ENCODE results near the gene BCL2L12. TPM values are rescaled to one million over a fixed set of nuclear protein-coding genes. Genes with fewer than 3 reads are reported as not detected.
A peak's percentile ranks its signal among the peaks of the same experiment; 100 is the strongest.

Gene BCL2L12
- total RNA-seq, 4 donors from 2014 or later, result 4.7 to 6.8 (median 5.8) TPM

GRCh38 chr19:49643466-49643865 is 22.3 kb upstream of the BCL2L12 start:
- Histone ChIP-seq H3K4me1 (peaks cover 0 to 54% (median 24%) of the 10 kb centered on the region in 4 donors), H3K36me3 (peaks cover 0 to 36% (median 7%) of the 10 kb centered on the region in 3 donors), H3K27me3 (no peaks in the 10 kb centered on the region), H3K27ac (peak overlapping the region in 1 of 4 donors; percentile 20), H3K4me3 (no peak overlapping the region), H3K9me3 (no peaks in the 10 kb centered on the region)
- 65 to 76% methylated on average over 2 of the region's 2 CpGs for WGBS, 2 donors
- DNase-seq (ENCODE audit: low spot score in 2 of 2), result no peak
- TF ChIP-seq POLR2A (IDR thresholded peaks at IDR 0.05), result no peak
- TF ChIP-seq EP300 (IDR thresholded peaks at IDR 0.05), result no peak

- no peaks in the 10 kb centered on the region for H3K9me3 ChIP-seq
- no peak for DNase-seq (ENCODE audit: low spot score in 2 of 2)
- peaks cover 0 to 57% (median 21%) of the 10 kb centered on the region in 3 donors for H3K36me3 ChIP-seq
- H3K27me3 ChIP-seq, result no peaks in the 10 kb centered on the region
- 85 to 87% methylated on average over 11 of the region's 11 CpGs for whole genome bisulfite sequencing, 2 donors
- H3K4me1 ChIP-seq, result peaks cover 0 to 42% (median 15%) of the 10 kb centered on the region in 4 donors
- TF ChIP-seq POLR2A (IDR thresholded peaks at IDR 0.05) (no peak), EP300 (IDR thresholded peaks at IDR 0.05) (no peak)
- TF ChIP-seq, protein P1, sequence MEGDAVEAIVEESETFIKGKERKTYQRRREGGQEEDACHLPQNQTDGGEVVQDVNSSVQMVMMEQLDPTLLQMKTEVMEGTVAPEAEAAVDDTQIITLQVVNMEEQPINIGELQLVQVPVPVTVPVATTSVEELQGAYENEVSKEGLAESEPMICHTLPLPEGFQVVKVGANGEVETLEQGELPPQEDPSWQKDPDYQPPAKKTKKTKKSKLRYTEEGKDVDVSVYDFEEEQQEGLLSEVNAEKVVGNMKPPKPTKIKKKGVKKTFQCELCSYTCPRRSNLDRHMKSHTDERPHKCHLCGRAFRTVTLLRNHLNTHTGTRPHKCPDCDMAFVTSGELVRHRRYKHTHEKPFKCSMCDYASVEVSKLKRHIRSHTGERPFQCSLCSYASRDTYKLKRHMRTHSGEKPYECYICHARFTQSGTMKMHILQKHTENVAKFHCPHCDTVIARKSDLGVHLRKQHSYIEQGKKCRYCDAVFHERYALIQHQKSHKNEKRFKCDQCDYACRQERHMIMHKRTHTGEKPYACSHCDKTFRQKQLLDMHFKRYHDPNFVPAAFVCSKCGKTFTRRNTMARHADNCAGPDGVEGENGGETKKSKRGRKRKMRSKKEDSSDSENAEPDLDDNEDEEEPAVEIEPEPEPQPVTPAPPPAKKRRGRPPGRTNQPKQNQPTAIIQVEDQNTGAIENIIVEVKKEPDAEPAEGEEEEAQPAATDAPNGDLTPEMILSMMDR (IDR thresholded peaks at IDR 0.05), result no peak
- no peak overlapping the region for H3K27ac ChIP-seq
- H3K4me3 ChIP-seq, result no peak overlapping the region
Observed at GRCh38 chr19:49645592-49645991, 20.1 kb upstream of the BCL2L12 start.

- Histone ChIP-seq H3K36me3 (peaks cover 0 to 61% (median 21%) of the 10 kb centered on the region in 3 donors), H3K4me1 (peaks cover 0 to 42% (median 15%) of the 10 kb centered on the region in 4 donors), H3K27me3 (no peaks in the 10 kb centered on the region), H3K4me3 (no peak overlapping the region), H3K27ac (no peak overlapping the region), H3K9me3 (no peaks in the 10 kb centered on the region)
- WGBS, 2 donors, result 91 to 92% methylated on average over 13 of the region's 13 CpGs
- TF ChIP-seq, protein P1 (IDR thresholded peaks at IDR 0.05), result no peak
- no peak for DNase-seq (ENCODE audit: low spot score in 2 of 2)
Observed at GRCh38 chr19:49645995-49646394, 19.7 kb upstream of the BCL2L12 start.

DNA sequence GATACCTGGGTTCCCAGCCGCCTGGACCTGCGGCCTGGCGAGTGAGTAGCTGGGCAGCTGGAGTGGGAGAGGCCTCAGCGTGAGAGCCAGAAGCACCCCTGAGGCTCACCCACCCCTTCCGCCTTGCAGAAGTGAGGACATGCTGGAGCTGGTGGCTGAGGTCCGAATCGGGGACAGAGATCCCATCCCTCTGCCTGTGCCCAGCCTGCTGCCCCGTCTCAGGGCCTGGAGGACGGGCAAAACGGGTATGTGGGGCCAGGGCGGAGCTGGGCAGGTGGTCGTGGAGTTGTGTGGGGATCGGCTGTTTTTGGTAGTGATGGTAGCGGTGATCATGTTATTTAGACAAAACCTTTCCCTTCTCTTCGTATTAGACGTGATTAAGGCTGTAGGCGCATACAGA is 19.1 kb upstream of the BCL2L12 start:
- Histone ChIP-seq H3K4me1 (peaks cover 0 to 37% (median 13%) of the 10 kb centered on the region in 4 donors), H3K36me3 (peaks cover 0 to 67% (median 21%) of the 10 kb centered on the region in 3 donors), H3K27me3 (no peaks in the 10 kb centered on the region), H3K27ac (no peak overlapping the region), H3K9me3 (no peaks in the 10 kb centered on the region), H3K4me3 (no peak overlapping the region)
- no peak for TF ChIP-seq POLR2A (IDR thresholded peaks at IDR 0.05)
- TF ChIP-seq, protein P1 (IDR thresholded peaks at IDR 0.05), result no peak
- no peak for TF ChIP-seq EP300 (IDR thresholded peaks at IDR 0.05)
- 90 to 94% methylated on average over 17 of the region's 17 CpGs for WGBS, 2 donors
- DNase-seq (ENCODE audit: low spot score in 2 of 2), result no peak

GRCh38 chr19:49651029-49651819 is 14.5 kb upstream of the BCL2L12 start:
- no peak for TF ChIP-seq POLR2A (IDR thresholded peaks at IDR 0.05)
- TF ChIP-seq, protein P1 (IDR thresholded peaks at IDR 0.05), result no peak
- TF ChIP-seq EP300 (IDR thresholded peaks at IDR 0.05), result no peak
- Histone ChIP-seq H3K27me3 (no peaks in the 10 kb centered on the region), H3K27ac (no peak overlapping the region), H3K4me1 (peaks cover 0 to under 1% (median 0%) of the 10 kb centered on the region in 4 donors), H3K36me3 (peaks cover 5 to 100% (median 46%) of the 10 kb centered on the region in 3 donors), H3K4me3 (no peak overlapping the region), H3K9me3 (no peaks in the 10 kb centered on the region)
- whole genome bisulfite sequencing, 2 donors, result 96 to 97% methylated on average over 62 to 63 of the region's 72 CpGs
- no peak for DNase-seq (ENCODE audit: low spot score in 2 of 2)
